Activated CD8-positive, alpha-beta T cell treated with anti-CD3 and anti-CD28 coated beads for 36 hours (primary cell): ENCODE data around the gene COQ6. TPM values are rescaled to one million over a fixed set of nuclear protein-coding genes. Genes with fewer than 3 reads are reported as not detected.
"Not testable (repeated sequence)": the region's sequence is repeated elsewhere in the genome, so short reads cannot be mapped to it uniquely, and the experiment has no call there.

Experiments used
- ATAC-seq: fragments of 200-7000 bp; cut with Tn5 transposase; one replicate; pipeline ENCODE4 v1.10.0; 2021; ENCODE audit warnings: mild to moderate bottlenecking, moderate library complexity
- CTCF ChIA-PET: fragments of 350-600 bp; sonication (Branson Sonifier 250); formaldehyde crosslinking; loops from one replicate; lab custom pipeline; 2021; ENCODE audit warnings: antibody characterized with exemption; lab: Charles Lee
- POLR2A ChIA-PET: fragments of 350-600 bp; sonication (Branson Sonifier 250); formaldehyde crosslinking; loops from one replicate; lab custom pipeline; 2021; ENCODE audit warnings: antibody characterized with exemption; lab: Charles Lee
- DNase-seq: peaks from one replicate; pipeline ENCODE4 v3.0.0-alpha.2; 2020
- H3K27ac Mint-ChIP-seq: one replicate; pipeline ENCODE4 v1.8.0; 2021; ENCODE audit warnings: mild to moderate bottlenecking, mixed read lengths
- H3K27me3 Mint-ChIP-seq: one replicate; pipeline ENCODE4 v1.8.0; 2021; ENCODE audit warnings: mixed read lengths
- H3K36me3 Mint-ChIP-seq: one replicate; pipeline ENCODE4 v1.8.0; 2021; ENCODE audit warnings: low read depth, mixed read lengths
- H3K4me1 Mint-ChIP-seq: one replicate; pipeline ENCODE4 v1.8.0; 2021; ENCODE audit warnings: low read depth, mixed read lengths
- H3K4me3 Mint-ChIP-seq: one replicate; pipeline ENCODE4 v1.8.0; 2021; ENCODE audit warnings: mild to moderate bottlenecking, moderate library complexity, mixed read lengths
- H3K9me3 Mint-ChIP-seq: one replicate; pipeline ENCODE4 v1.8.0; 2021; ENCODE audit warnings: mixed read lengths
- intact Hi-C: fragments of 100-400 bp; cut with micrococcal nuclease; formaldehyde crosslinking; loops from one replicate; pipeline ENCODE4 v1.10.0; 2022
- total RNA-seq, 2 experiments: library from RNA; stranded (reverse); gene quantifications; one replicate each; pipeline ENCODE4 v1.2.3, GENCODE V29; 2021
- TF ChIP-seq, protein P1 (sequence below): fragments of 200-600 bp; IDR thresholded peaks from one replicate; pipeline ENCODE4 v1.8.0; 2022; ENCODE audit warnings: antibody characterized with exemption, mild to moderate bottlenecking

COQ6 gene
- total RNA-seq, 2 experiments from 2014 or later, result 20.2 to 23.2 TPM

DNA sequence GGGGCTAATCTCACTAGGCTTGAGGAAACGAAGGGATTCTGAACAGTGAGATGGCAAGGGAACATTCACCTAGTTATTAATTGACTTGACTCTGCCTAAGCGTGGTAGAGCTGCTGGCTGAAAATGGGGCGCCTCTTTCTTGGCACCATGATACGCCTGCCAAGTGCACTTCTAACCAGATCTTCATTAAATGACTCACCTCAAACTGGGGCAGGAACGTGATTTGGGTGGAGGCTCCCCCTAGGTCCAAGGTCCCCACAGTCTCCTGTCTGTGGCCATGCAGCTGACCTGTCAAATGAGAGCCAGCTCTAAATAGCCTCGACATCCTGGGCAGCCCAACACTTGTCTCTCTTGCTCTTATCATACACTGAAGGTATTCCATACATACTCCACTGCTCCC, 26.0 kb downstream of the COQ6 start:
- Mint-ChIP-seq H3K27ac (no peak overlapping the region), H3K4me1 (no peaks in the 10 kb centered on the region), H3K9me3 (no peaks in the 10 kb centered on the region), H3K36me3 (peaks cover 5% of the 10 kb centered on the region), H3K27me3 (no peaks in the 10 kb centered on the region), H3K4me3 (no peak overlapping the region)
- TF ChIP-seq, protein P1, sequence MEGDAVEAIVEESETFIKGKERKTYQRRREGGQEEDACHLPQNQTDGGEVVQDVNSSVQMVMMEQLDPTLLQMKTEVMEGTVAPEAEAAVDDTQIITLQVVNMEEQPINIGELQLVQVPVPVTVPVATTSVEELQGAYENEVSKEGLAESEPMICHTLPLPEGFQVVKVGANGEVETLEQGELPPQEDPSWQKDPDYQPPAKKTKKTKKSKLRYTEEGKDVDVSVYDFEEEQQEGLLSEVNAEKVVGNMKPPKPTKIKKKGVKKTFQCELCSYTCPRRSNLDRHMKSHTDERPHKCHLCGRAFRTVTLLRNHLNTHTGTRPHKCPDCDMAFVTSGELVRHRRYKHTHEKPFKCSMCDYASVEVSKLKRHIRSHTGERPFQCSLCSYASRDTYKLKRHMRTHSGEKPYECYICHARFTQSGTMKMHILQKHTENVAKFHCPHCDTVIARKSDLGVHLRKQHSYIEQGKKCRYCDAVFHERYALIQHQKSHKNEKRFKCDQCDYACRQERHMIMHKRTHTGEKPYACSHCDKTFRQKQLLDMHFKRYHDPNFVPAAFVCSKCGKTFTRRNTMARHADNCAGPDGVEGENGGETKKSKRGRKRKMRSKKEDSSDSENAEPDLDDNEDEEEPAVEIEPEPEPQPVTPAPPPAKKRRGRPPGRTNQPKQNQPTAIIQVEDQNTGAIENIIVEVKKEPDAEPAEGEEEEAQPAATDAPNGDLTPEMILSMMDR, result no peak
- ATAC-seq (no peak), DNase-seq (no peak)
- POLR2A ChIA-PET, result no interaction called here
- CTCF ChIA-PET, result no interaction called here
- intact Hi-C loops, result no loop called here

DNA sequence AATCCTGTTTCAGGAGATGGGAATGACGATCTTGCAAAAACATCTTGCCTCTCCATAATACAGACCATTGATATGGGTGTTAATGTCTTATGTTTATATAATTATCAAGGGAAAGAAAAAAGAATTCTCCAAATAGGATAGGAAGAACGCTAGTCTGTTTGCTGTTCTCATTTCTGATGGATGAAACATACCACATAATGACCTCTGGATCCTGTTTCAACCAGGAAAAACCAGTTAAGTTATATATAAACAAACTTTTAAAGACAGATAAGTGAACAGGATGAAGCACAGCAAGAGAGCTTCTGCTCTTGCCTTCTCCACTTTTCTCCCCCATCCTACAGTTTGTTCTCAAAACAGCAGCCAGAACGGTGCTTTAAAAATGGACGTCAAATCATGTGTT, 27.8 kb downstream of the COQ6 start:
- TF ChIP-seq, protein P1, result no peak
- ATAC-seq (no peak), DNase-seq (no peak)
- H3K9me3 Mint-ChIP-seq, result no peaks in the 10 kb centered on the region
- intact Hi-C loops, result no loop called here
- no peak overlapping the region for H3K4me3 Mint-ChIP-seq
- no peaks in the 10 kb centered on the region for H3K4me1 Mint-ChIP-seq
- CTCF ChIA-PET, result no interaction called here
- H3K27me3 Mint-ChIP-seq, result no peaks in the 10 kb centered on the region
- no peak overlapping the region for H3K27ac Mint-ChIP-seq
- peaks cover 5% of the 10 kb centered on the region for H3K36me3 Mint-ChIP-seq
- POLR2A ChIA-PET, result no interaction called here

DNA sequence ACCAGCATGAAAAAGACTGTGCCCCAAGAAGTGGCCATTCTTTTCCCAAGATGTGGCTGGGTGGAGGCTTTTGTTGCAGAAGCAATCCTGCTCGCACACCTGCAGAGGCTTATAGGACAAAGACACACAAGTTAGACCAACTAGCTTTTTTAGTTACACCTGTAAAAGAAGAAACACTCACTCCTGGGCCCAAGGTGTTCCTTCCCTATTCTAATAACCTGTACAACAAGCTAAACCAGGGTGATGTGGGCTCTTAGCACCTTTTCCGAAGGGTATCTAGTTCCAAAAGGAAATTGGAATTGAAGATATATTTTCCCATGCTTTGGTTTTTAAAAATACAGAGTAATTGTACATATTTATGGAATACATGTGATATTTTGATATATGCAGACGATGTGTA, 38.0 kb downstream of the COQ6 start:
- intact Hi-C loops, result no loop called here
- Mint-ChIP-seq H3K27ac (no peak overlapping the region), H3K27me3 (no peaks in the 10 kb centered on the region), H3K36me3 (peaks cover 17% of the 10 kb centered on the region), H3K9me3 (no peaks in the 10 kb centered on the region), H3K4me1 (no peaks in the 10 kb centered on the region), H3K4me3 (no peak overlapping the region)
- CTCF ChIA-PET, result no interaction called here
- POLR2A ChIA-PET, result no interaction called here
- ATAC-seq (no peak), DNase-seq (no peak)
- TF ChIP-seq, protein P1, result no peak

DNA sequence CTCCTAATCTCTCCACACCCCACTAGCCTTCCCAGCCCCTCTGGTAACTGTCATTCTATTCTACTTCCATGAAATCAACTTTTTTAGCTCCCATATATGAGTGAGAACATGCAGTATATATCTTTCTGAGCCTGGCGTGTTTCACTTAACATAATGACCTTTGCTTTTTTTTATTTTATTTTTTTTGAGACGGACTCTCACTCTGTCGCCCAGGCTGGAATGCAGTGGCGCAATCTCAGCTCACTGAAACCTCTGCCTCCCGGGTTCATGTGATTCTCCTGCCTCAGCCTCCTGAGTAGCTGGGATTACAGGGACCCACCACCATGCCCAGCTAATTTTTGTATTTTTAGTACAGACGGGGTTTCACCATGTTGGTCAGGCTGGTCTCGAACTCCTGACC, 38.6 kb downstream of the COQ6 start:
- H3K9me3 Mint-ChIP-seq, DNase-seq, H3K27me3 Mint-ChIP-seq, ATAC-seq, intact Hi-C loops, POLR2A ChIA-PET, CTCF ChIA-PET, H3K4me3 Mint-ChIP-seq, H3K4me1 Mint-ChIP-seq, H3K27ac Mint-ChIP-seq: not testable (repeated sequence)
- H3K36me3 Mint-ChIP-seq, result peaks cover 17% of the 10 kb centered on the region

DNA sequence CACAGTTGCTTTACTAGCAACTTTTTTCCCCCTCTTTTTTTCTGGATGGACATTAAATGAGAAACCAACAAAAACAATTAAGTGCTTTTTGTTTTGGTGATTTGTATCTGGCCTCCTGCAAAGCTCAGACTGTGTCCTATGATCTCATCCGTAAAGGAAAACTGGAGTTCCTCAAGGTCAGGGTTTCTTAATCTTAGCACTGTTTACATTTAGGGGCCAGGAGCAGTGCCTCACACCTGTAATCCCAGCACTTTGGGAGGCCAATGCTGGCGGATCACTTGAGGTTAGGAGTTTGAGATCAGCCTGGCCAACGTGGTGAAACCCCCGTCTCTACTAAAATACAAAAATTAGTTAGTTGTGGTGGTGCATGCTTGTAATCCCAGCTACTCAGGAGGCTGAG, 41.0 kb downstream of the COQ6 start:
- POLR2A ChIA-PET, result no interaction called here
- peaks cover 5% of the 10 kb centered on the region for H3K36me3 Mint-ChIP-seq
- TF ChIP-seq, protein P1, result no peak
- no peak for ATAC-seq
- no peak for DNase-seq
- no peaks in the 10 kb centered on the region for H3K27me3 Mint-ChIP-seq
- intact Hi-C loops, result no loop called here
- CTCF ChIA-PET, result no interaction called here
- no peak overlapping the region for H3K27ac Mint-ChIP-seq
- no peaks in the 10 kb centered on the region for H3K4me1 Mint-ChIP-seq
- no peak overlapping the region for H3K4me3 Mint-ChIP-seq
- no peaks in the 10 kb centered on the region for H3K9me3 Mint-ChIP-seq

DNA sequence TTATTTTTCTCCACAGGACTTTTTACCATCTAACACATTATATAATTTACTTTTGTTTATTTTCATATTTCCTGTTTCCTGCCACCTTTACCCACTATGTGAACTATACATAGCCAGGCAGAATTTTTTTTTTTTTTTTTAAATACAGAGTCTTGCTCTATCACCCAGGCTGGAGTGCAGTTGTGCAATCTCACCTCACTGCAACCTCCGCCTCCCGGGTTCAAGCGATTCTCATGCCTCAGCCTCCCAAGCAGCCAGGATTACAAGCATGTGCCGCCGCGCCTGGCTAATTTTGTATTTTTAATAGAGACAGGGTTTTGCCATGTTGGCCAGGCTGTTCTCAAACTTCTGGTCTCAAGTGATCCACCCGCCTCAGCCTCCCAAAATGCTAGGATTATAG, 44.8 kb downstream of the COQ6 start:
- H3K4me3 Mint-ChIP-seq, H3K27me3 Mint-ChIP-seq, DNase-seq, H3K4me1 Mint-ChIP-seq, H3K27ac Mint-ChIP-seq, H3K9me3 Mint-ChIP-seq, ATAC-seq, CTCF ChIA-PET, H3K36me3 Mint-ChIP-seq, intact Hi-C loops, POLR2A ChIA-PET: not testable (repeated sequence)
